ENCODE measurements around the gene PALD1.
"Not testable (repeated sequence)": the region's sequence is repeated elsewhere in the genome, so short reads cannot be mapped to it uniquely, and the experiment has no call there.

Gene PALD1

DNA sequence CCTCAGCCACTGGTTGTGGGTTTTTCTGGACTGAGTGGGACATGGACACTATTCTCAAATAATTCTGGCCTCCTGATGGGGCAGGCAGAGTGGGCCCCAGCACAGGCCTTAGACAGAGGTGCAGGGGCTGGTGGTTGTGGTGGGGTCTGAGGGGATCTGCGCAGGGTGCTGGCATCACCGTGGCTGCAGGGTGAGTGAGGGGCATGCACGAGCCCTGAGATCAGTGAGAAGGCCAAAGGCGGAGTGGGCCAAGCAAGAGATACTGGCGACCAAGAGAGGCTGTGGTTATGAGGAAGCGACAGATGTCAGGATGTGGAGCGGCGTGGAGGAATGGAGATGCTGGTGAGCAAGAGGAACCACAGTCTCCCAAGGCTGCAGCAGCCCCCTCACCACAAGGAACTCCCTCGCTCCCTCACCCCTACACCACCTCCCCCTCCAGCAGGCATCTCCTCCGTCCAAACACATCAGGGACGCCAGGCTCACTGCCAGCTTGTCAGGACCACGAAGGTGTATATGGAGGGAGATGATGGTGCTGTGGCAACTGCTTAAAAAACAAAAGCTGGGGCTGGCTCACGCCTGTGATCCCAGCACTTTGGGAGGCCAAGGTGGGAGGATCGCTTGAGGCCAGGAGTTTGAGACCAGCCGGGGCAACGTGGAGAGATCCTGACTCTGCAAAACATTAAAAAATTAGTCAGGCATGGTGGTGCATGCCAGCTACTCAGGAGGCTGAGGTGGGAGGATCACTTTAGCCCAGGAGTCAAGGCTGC, 114.4 kb downstream of the PALD1 start:
- no peak for DNase-seq

DNA sequence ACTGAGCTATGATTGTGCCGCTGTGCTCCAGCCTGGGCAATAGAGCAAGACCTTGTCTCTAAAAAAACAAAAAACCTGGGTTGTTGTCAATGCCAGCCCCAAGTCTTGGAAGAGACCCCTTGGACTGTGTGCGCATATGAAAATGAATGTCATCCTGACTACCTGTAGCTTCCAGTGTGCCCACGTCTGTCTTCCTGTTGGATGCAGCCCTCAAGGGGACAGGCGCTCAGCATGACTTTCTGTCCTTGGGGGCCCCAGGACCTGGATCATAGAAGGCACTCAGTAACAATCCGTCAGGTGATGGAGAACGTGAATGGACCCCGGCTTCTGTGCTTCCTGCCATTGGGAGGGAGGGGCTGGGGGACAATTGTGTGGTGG, 114.9 kb downstream of the PALD1 start:
- DNase-seq: no peak

DNA sequence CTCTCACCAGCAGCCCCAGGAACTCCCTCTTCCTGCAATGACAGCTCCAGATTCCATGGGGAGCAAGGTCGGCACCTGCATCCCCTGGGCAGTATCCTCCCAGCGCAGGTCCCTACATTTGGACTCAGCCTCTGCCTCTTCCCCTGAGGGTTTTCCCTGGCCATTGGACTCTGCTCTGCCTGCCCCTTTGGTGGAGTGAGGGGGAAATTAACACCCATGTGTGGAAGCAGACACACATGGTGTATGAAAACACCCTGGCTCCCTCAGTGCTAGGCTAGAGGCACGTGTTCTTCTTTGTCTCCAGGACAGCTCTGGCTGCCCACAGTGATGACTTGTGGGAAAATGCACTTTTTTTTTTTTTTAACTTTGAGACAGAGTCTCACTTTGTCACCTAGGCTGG, 115.6 kb downstream of the PALD1 start:
- DNase-seq: no peak

DNA sequence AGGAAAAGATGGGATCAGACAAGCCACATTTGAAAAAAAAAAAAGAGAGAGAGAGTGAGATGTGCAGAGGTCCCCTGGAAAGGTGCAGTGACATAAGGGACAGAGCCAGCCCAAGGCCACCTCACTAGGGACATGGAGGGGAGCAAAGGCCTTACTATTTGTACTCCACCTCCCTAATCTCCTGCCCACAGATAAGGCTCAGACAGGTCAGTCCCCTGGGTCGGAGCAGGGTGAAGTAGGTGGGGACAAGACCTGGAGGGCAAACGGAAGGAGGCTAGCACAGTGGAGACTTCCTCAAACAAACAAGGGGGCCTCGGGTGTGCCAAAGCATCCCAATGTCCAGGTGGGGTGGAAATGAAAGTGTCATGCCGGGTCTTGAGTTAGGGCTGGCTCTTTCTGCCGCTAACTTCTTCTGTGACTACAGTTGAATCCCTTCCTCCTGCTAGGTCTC, 117.0 kb downstream of the PALD1 start:
- no peak for DNase-seq

DNA sequence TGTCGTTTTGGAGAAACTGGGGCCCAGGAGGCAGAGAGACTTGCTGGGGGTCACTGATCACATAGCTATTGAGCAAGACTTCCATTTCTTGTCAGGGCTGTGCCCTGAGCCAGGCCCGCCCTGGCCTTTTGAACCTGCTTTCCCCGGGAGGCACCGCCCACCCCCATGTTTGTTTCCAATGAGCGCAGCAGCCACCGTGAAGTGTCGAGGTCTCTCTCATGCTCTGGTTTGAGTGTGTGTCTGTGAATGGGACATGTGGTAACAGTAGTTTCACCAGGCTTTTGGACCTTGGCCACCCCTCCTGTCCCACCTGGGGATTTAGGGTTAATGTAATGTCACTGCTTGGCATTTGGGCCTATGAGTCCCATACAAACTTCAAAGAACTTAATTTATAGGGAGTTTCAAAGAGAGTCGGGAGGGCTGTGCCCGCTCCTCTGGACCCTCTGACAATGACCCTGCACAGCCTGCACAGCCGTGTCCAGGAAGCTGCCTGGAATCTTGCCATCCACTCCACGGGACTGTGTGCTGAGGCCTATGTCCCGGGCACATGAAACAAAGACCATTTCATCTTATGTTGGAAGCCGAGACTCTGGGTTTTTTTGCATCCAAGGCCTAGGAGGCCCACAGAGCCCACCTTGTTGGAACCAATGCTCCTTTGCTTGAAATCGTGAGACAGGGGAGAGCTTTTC, 117.7 kb downstream of the PALD1 start:
- no peak for DNase-seq

DNA sequence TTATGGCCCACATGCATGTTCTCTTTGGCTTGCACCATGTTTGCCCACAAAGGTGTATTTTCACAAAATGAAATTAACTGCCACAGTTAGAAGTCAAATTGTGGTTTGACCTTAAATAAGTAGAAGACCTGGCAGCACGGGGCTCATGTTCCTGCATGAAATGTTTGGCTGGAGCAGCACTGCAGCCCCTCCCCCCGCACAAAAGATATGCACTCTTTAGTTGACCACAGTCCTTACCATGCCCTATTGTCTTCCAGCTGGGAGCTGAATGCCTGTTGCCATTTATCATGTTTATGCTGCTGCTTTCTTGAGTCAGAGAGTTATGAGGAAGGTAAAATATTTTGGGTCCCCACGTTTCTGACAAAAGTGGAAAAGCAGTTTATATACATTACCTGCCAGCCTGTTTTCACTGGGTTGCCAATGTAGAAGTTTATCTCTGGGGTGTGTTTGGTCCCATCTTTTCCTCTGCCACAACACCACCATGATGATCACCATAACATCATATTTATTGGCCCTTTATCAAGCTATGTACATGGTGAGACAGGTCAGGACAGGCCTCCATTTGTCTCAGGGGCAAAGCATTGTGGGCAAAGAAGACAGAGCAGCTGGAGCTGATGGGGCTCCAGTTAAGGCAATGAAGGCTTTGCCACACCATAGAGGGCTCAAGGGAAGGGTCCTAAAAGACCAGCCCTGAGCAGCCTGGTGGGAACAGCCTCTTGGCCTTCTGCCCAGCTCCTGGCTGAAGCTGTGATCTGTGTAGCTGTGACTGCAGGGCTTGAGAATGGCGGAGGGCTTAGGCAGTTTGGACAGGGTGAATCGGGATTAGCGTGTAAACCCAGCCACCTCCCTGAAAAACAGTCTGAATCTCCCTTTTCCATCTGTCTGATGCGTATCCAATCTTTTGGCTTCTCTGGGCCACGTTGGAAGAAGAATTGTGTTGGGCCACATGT, 118.6 kb downstream of the PALD1 start:
- no peak for DNase-seq

DNA sequence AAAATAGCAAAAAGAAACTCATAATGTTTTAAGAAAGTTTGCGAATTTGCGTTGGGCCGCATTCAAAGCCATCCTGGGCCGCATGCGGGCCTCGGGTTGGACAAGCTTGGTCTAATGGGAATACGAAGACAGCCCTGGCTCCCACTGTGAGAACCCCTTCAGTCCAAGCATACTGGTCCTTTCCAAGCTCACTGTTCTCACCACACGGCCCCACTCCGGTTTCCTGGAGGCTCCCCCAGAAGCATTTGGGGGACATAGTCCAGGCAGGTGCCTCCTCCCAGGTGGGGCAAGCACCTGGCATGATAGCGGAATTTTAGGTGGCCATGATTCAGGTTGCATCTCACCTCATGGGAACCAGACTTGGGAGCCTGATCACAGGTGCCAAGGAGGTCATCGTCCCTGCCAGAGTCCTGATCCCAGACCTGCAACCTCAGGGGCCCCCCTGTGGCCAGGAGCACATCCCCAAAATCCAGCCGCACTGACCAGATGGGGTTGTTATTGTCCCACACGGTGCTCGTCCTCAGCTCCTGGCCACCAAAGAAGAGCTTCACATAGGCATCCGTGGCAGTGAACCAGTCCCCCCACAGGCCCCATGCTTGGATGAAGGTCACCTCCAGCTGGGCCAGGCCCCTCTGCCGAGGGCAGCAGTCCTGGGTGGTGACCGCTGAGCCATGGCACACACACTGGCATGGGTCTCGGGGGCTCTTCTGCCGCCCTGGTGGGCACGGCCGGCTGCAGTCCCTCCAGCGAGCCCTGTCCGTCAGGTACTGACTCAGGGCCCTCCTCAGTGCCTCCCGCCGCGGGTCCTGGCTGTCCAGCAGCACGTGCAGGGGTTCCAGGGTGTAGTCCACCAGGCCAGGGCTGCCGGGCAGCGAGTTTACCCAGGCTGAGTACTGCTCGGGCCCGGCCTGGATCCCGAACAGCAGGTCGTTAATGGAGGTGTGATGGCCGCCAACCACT, 119.6 kb downstream of the PALD1 start:
- DNase-seq: no peak

DNA sequence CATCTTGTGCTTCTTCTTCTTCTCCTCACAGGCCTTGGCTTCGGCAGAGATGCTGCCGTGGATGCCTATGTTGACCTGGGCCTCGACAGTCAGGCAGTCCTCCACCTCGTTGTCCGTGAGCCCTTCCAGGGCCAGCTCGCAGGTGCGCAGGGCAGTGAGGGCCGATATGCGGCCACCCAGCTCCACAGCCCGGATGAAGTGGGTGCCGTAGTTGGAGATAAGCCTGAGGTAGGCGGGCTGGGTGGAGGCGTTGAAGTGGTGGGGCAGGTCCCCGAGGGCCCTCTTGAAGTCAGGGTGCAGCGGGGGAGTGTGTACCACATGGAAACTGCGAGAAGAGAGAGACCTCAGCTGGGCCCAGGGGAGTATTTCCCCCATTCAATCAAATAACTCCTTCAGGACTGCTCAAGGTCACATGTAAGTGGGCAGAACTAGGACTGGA, 120.3 kb downstream of the PALD1 start:
- no peak for DNase-seq

DNA sequence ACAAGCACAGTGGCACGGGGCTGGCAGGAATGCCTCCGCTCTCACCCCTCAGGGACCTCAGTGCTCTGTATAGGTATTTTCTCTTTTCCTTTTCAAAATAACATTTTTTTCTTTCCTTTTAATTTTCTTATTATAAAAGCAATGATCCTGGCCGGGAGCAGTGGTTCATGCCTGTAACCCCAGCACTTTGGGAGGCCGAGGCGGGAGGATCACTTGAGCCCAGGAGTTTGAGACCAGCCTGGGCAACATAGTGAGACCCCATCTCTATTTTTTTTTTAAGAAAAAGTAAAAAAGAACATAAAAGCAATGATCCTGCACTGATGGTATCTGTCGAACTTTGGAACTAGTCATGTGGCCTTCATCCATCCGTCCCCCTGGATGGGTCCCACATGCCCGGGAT, 120.8 kb downstream of the PALD1 start:
- no peak for DNase-seq

DNA sequence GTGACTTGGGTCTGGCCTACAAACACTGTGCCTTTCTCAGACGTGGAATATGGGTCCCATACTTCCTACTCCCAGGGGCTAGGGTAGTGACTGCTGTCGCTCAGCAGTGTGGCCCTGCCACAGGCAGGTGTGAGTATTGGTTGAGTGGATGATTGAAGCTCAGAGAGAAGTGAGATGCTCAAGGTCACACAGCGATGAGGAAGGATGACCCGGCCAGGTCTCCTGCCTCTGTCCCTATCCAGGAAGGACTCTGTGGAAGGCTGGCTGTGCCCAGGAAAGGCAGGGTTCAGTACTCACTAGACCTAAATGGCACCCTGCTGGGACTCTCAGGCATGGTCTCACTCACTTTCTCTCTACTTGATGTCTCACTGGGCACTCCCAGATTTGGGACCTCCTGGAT, 121.2 kb downstream of the PALD1 start:
- no peak for DNase-seq

DNA sequence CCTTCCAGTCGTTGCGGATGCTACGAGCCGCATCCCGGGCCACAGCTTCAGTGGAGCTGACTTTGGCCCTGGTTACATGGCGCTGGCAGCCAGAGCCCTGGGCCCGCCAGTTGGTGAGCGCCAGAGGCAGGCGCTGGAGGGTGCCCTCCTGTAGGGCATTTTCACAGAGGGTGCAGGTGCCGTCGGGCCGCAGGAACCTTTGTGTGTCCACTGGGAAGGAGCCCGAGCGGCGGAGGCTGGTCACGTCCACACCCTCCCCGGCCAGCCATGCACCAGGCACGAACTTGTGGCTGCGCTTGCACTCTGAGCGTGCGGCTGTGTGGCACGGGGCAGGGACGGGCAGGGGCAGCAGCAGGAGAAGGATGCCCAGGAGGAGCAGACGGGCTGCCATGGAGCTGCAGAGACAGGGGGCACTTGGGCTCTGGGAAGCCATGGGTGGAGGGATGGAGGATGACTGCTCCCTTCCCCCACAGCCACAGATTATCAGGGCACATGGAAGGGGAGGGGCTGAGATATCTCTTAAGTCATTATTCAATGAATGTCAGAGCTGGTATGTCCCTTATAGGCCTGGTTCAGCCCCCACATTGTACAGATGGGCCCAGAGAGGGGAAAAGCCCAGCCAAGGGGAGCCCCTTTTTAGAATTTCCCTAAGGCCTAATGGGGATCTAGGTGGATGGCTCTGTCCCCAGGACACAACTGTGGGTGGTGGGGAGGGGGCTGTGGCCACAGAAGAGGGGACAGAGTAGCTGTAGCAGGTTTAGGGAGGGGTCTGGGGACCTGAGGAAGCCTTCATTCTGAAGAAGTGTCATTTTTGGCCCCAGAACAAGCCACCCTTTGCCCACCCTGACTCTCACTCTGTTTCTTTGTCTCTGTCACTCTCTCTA, 122.2 kb downstream of the PALD1 start:
- no peak for DNase-seq

DNA sequence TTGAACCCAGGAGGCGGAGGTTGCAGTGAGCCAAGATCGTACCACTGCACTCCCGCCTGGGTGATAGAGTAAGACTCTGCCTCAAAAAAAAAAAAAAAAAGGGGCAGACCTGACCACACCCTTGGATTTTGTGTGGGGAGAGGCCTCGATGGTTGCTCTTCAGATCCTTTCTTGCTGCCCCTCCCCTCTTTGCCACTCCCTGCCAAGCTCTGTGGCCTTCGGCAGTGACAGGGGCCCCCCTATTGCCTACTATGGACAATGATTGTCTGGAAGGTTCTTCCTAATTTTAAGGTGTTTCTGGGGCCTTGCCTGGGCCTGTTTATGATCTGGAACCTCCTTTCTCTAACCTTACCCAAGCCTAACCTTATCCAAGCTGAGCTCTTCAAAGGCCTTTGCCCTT, 123.2 kb downstream of the PALD1 start:
- DNase-seq: no peak

DNA sequence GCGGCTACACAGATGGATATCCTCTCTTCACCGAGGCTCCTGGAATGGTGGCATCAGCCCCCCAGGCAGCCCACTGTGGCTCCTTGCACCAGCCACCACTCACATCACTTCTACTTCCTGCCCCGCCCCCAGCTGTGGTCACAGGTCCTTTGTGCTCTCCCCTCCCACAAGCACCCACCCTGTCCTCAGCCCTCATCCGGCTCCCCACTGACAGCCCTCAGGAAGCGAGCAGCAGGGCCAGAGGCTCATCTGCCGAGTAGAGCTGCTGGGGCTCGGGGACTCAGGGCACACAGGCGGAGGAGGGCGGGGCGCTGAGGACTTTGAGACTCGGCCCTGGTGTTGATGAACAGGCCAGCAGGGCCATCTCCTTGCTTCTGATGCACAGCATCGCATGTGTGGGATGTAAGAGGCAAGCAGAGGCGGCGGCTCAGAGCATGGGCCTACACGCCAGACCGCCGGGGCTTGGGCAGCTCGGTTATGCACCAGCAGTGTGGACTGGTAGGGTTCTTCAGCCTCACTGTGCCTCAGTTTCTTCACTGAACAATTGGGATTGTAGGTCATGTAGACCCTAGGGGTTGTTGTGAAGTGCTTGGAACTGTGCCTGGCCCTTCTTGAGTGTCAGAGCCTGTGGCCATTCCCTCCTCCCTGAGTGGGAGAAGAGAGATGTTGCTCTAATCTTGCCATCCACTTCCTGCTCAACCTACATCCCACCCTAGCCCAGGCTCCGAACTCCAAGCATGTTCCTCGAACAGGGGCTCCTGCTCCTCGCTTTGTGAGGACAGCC, 124.3 kb downstream of the PALD1 start, which contains the start of gene PRF1:
Gene PRF1, minus strand, starts transcription at position 77 of the 784 bp plus-strand sequence. CDS start 1,839 bp downstream, outside the sequence.
- DNase-seq: peak; percentile 44

DNA sequence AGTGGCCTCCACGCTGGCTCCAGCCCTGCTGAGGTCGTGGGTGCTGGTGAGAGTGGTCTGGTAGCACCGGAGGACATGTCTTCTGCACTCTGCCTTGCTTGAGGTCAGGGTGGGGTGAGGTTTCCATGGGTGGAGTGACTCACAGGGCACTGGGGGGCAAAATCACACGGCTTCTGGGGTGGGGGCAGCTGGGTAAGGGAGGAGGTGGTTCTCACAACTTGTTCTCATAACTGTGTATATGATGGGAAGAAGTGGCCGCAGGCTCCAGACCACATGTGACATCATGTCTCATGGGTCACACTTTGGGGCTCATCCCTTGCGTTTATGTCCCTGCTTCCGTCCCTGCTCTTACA, 124.9 kb downstream of the PALD1 start:
- DNase-seq: no peak

DNA sequence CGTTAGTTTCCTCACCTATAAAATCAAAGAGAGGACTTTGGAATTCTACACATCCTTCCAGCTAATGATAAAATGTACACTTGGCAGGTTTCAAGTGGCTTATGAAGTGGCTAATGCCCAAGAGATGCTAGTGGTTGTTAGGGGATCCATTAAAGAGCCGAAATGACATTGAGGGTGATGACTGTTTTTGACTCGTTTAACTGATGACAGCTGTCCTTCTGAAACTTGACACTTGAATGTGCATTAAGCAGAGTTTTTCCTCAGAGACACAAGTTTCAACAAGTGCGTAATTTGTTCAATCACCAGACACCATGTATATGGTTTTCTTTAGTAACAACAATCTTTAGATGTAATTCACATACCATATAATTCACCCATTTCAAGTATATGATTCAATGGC, 125.5 kb downstream of the PALD1 start:
- no peak for DNase-seq

DNA sequence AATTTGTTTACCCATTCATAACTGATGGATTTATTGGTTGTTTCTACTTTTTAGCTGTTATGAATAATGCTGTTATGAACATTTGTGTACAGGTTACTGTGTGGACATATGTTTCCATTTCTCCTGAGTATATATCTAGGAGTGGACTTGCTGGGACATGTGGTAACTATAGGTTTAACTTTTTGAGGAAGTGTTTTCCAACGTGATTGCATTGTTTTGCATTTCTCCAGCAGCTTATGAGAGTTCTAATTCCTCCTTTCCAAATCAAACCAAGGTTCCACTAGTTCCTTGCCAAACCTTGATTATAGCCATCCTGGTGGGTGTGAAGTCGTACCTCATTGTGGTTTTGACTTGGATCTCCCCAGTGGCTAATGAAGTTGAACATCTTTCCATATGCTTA, 126.6 kb downstream of the PALD1 start:
- no peak for DNase-seq

DNA sequence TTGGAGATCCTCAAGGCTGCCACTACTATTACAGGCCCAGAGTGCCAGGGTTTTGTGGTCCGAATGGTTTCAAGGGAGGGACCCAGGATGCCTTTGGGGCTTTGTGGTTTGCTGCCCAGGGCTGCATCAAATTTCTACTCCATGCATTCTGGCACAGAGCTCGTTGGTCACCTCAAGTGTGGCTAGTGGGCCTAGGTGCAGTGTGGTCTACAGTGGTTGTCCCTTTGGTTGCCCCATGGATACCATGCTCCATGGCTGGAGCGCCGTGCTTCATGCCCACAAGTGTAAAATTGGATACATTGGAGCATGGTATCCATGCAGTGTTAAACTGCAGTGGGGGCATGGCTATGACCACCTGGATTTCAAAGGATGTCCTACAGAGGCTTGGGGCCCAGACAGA, 129.4 kb downstream of the PALD1 start:
- DNase-seq: no peak

DNA sequence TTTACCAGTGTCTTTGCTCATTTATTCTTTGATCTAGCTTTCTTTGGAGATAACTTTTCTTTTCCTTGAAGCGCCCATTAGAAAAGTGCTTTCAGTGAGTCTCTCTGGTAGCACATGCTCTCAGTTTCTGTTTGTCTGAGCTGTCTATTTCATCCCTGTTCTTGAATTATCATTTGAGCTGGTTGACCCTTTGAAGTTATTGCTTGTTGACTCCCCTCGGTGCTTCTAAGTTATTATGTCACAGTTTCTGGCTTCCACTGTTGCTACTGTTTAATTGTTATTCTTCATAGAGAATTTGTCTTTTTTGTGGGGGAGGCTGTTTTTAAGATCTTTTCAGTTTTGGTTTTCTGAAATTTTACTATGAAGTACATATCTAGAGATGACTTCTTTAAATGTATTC, 135.4 kb downstream of the PALD1 start:
- no peak for DNase-seq

DNA sequence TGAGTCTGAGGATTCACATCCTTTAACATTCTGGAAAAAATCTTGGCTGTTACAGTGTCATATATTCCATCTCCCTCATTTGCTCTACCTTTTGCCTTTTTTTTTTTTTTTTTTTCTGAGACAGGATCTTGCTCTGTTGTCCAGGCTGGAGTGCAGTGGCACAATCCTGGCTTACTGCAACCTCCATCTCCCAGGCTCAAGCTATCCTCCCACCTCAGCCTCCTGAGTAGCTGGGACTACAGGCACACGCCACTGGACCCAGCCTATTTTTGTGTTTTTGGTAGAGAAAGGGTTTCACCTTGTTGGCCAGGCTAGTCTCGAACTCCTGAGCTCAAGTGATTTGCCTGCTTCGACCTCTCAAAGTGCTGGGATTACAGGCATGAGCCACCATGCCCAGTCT, 135.8 kb downstream of the PALD1 start:
- not testable (repeated sequence) for DNase-seq

DNA sequence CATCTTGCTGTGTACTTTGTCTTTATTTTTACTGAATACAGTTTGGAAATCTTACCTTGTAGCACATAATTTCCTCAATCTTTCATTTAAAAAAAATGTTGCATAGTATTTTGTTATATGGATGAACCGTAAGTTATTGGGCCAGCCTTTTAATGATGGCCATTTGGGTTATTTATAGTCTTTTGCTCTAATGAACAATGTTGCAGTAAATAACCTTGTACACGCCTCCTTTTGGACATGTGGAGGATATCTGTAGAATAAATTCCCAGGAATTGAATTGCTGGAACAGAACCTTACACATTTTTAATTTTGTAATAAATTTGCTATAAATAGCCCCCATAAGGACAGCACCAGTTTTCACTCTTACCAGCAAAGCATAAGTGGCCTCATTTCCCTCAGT, 136.6 kb downstream of the PALD1 start:
- no peak for DNase-seq
